ENCODE data around the gene SPC24. TPM values are rescaled to one million over a fixed set of nuclear protein-coding genes. Genes with fewer than 3 reads are reported as not detected.
A peak's percentile ranks its signal among the peaks of the same experiment; 100 is the strongest.
"Not testable (repeated sequence)": the region's sequence is repeated elsewhere in the genome, so short reads cannot be mapped to it uniquely, and the experiment has no call there.

SPC24 gene
- total RNA-seq, 1 donor from 2014 or later: 0.81 TPM

GRCh38 chr19:11192957-11193939 is 37.7 kb upstream of the SPC24 start:
- DNase-seq (ENCODE audit: low spot score): no peak
- ATAC-seq: no peak

- no peak for DNase-seq (ENCODE audit: low spot score)
These were observed 36.4 kb upstream of the SPC24 start for GRCh38 chr19:11191934-11192333.

GRCh38 chr19:11191273-11191755 is 35.7 kb upstream of the SPC24 start:
- peak; percentile 34 for ATAC-seq
- no peak for DNase-seq (ENCODE audit: low spot score)

More at GRCh38 chr19:11191934-11192333, 36.4 kb upstream of the SPC24 start:
- ATAC-seq: no peak

GRCh38 chr19:11190501-11190900 is 34.9 kb upstream of the SPC24 start:
- no peak for ATAC-seq
- no peak for DNase-seq (ENCODE audit: low spot score)

GRCh38 chr19:11187441-11187840 is 31.9 kb upstream of the SPC24 start:
- no peak for DNase-seq (ENCODE audit: low spot score)
- no peak for ATAC-seq

GRCh38 chr19:11182994-11183393 is 27.4 kb upstream of the SPC24 start:
- ATAC-seq (no peak), DNase-seq (ENCODE audit: low spot score) (no peak)

GRCh38 chr19:11181488-11181887 is 25.9 kb upstream of the SPC24 start:
- DNase-seq (ENCODE audit: low spot score): no peak
- ATAC-seq: no peak

GRCh38 chr19:11180975-11181374 is 25.4 kb upstream of the SPC24 start:
- not testable (repeated sequence) for ATAC-seq; DNase-seq (ENCODE audit: low spot score)

- DNase-seq (ENCODE audit: low spot score) (no peak), ATAC-seq (no peak)
These were observed 24.8 kb upstream of the SPC24 start for GRCh38 chr19:11180346-11180745.

- ATAC-seq (peak; percentile 29), DNase-seq (ENCODE audit: low spot score) (no peak)
These were observed 24.2 kb upstream of the SPC24 start for GRCh38 chr19:11179716-11180297.

GRCh38 chr19:11179145-11179465 is 23.5 kb upstream of the SPC24 start:
- ATAC-seq; DNase-seq (ENCODE audit: low spot score): not testable (repeated sequence)

- DNase-seq (ENCODE audit: low spot score): no peak
These were observed 22.0 kb upstream of the SPC24 start for GRCh38 chr19:11177592-11177991.

GRCh38 chr19:11176466-11177193 is 21.0 kb upstream of the SPC24 start:
- no peak for DNase-seq (ENCODE audit: low spot score)
- no peak for ATAC-seq

More at GRCh38 chr19:11177592-11177991, 22.0 kb upstream of the SPC24 start:
- no peak for ATAC-seq

- no peak for ATAC-seq
These were observed 20.3 kb upstream of the SPC24 start for GRCh38 chr19:11175920-11176319.

GRCh38 chr19:11174336-11174735 is 18.8 kb upstream of the SPC24 start:
- no peak for ATAC-seq

More at GRCh38 chr19:11175920-11176319, 20.3 kb upstream of the SPC24 start:
- no peak for DNase-seq (ENCODE audit: low spot score)

GRCh38 chr19:11173516-11174155 is 18.1 kb upstream of the SPC24 start:
- DNase-seq (ENCODE audit: low spot score) (no peak), ATAC-seq (no peak)

More at GRCh38 chr19:11174336-11174735, 18.8 kb upstream of the SPC24 start:
- no peak for DNase-seq (ENCODE audit: low spot score)

GRCh38 chr19:11172576-11172975 is 17.0 kb upstream of the SPC24 start:
- DNase-seq (ENCODE audit: low spot score): no peak
- ATAC-seq: no peak

- peak; percentile 80 for DNase-seq (ENCODE audit: low spot score)
- peak; percentile 77 for ATAC-seq
These were observed 15.6 kb upstream of the SPC24 start for GRCh38 chr19:11171144-11171543.

- ATAC-seq: peak; percentile 9
- no peak for DNase-seq (ENCODE audit: low spot score)
These were observed 14.5 kb upstream of the SPC24 start for GRCh38 chr19:11169896-11170678.

- ATAC-seq: no peak
- no peak for DNase-seq (ENCODE audit: low spot score)
These were observed 13.0 kb upstream of the SPC24 start for GRCh38 chr19:11168568-11168967.

All from left lobe of liver (tissue), 2 donors.